Osteocyte (in vitro differentiated cells): ENCODE data around the gene OVCH1. TPM values are rescaled to one million over a fixed set of nuclear protein-coding genes. Genes with fewer than 3 reads are reported as not detected.

ENCODE experiments used
- DNase-seq: peaks from one replicate; pipeline ENCODE4 v3.0.0; 2021; ENCODE audit warnings: mixed read lengths; ENCODE audit not compliant: unreplicated experiment; ENCODE audit errors: extremely low spot score
- H3K27ac Mint-ChIP-seq: one replicate; pipeline ENCODE4 v1.8.0; 2021; ENCODE audit warnings: mild to moderate bottlenecking, mixed read lengths; ENCODE audit not compliant: unreplicated experiment
- H3K27me3 Mint-ChIP-seq: one replicate; pipeline ENCODE4 v1.8.0; 2021; ENCODE audit warnings: mixed read lengths; ENCODE audit not compliant: unreplicated experiment
- H3K36me3 Mint-ChIP-seq: one replicate; pipeline ENCODE4 v1.8.0; 2021; ENCODE audit warnings: mixed read lengths; ENCODE audit not compliant: unreplicated experiment
- H3K4me1 Mint-ChIP-seq: one replicate; pipeline ENCODE4 v1.8.0; 2021; ENCODE audit warnings: mixed read lengths; ENCODE audit not compliant: unreplicated experiment
- H3K4me3 Mint-ChIP-seq: one replicate; pipeline ENCODE4 v1.8.0; 2021; ENCODE audit warnings: mild to moderate bottlenecking, moderate library complexity, mixed read lengths; ENCODE audit not compliant: unreplicated experiment
- H3K9me3 Mint-ChIP-seq: one replicate; pipeline ENCODE4 v1.8.0; 2021; ENCODE audit warnings: mixed read lengths; ENCODE audit not compliant: unreplicated experiment
- CTCF ChIP-seq: fragments of 200-600 bp; sonication (generic); IDR thresholded peaks from 2 replicates; pipeline ENCODE4 v1.5.0; 2021; ENCODE audit warnings: antibody characterized with exemption, mild to moderate bottlenecking, moderate library complexity
- total RNA-seq: library from RNA; stranded (reverse); gene quantifications from 2 replicates; pipeline ENCODE4 v1.2.1, GENCODE V29; 2021

The OVCH1 gene
- total RNA-seq, 1 donor from 2014 or later, result 0.46 TPM

- TF ChIP-seq CTCF, result no peak
These were observed 47.1 kb upstream of the OVCH1 start for GRCh38 chr12:29544428-29545101.

GRCh38 chr12:29543036-29543435 is 45.5 kb upstream of the OVCH1 start:
- Mint-ChIP-seq H3K9me3 (no peaks in the 10 kb centered on the region), H3K27ac (no peak overlapping the region), H3K4me3 (no peak overlapping the region), H3K36me3 (peaks cover 11% of the 10 kb centered on the region), H3K4me1 (peaks cover 15% of the 10 kb centered on the region), H3K27me3 (no peaks in the 10 kb centered on the region)
- no peak for DNase-seq
- TF ChIP-seq CTCF, result no peak

More at GRCh38 chr12:29544428-29545101, 47.1 kb upstream of the OVCH1 start:
- Mint-ChIP-seq H3K36me3 (peaks cover 9% of the 10 kb centered on the region), H3K9me3 (no peaks in the 10 kb centered on the region), H3K4me3 (no peak overlapping the region), H3K4me1 (peaks cover 15% of the 10 kb centered on the region), H3K27me3 (no peaks in the 10 kb centered on the region), H3K27ac (no peak overlapping the region)
- no peak for DNase-seq

GRCh38 chr12:29537298-29537697 is 39.8 kb upstream of the OVCH1 start:
- no peaks in the 10 kb centered on the region for H3K9me3 Mint-ChIP-seq
- H3K36me3 Mint-ChIP-seq, result peaks cover 17% of the 10 kb centered on the region
- H3K4me3 Mint-ChIP-seq, result no peak overlapping the region
- no peaks in the 10 kb centered on the region for H3K4me1 Mint-ChIP-seq
- no peak for TF ChIP-seq CTCF
- no peak overlapping the region for H3K27ac Mint-ChIP-seq
- no peaks in the 10 kb centered on the region for H3K27me3 Mint-ChIP-seq
- DNase-seq, result no peak

GRCh38 chr12:29534935-29535334 is 37.4 kb upstream of the OVCH1 start:
- Mint-ChIP-seq H3K9me3 (no peaks in the 10 kb centered on the region), H3K27me3 (no peaks in the 10 kb centered on the region), H3K4me3 (no peak overlapping the region), H3K4me1 (no peaks in the 10 kb centered on the region), H3K36me3 (peaks cover 25% of the 10 kb centered on the region), H3K27ac (no peak overlapping the region)
- TF ChIP-seq CTCF, result no peak
- DNase-seq, result no peak

GRCh38 chr12:29533815-29534489 is 36.5 kb upstream of the OVCH1 start:
- no peak overlapping the region for H3K4me3 Mint-ChIP-seq
- H3K4me1 Mint-ChIP-seq, result no peaks in the 10 kb centered on the region
- H3K27me3 Mint-ChIP-seq, result no peaks in the 10 kb centered on the region
- no peak for TF ChIP-seq CTCF
- no peak overlapping the region for H3K27ac Mint-ChIP-seq
- DNase-seq, result no peak
- H3K9me3 Mint-ChIP-seq, result no peaks in the 10 kb centered on the region
- peaks cover 25% of the 10 kb centered on the region for H3K36me3 Mint-ChIP-seq
